OCI-LY3 (cell line): ENCODE data around the gene STIM1.

ENCODE experiments used
- CTCF ChIP-seq: fragments of 200-600, 300-600 bp; sonication (generic); IDR thresholded peaks from 2 replicates; pipeline ENCODE4 v1.5.1; 2014; ENCODE audit warnings: antibody characterized with exemption, low read length, low read depth
- EZH2phosphoT487 ChIP-seq: fragments of 200-600 bp; shearing (Covaris generic); IDR thresholded peaks from 2 replicates; pipeline ENCODE4 v1.6.1; 2018; ENCODE audit warnings: antibody characterized with exemption, mixed run types, low read depth

- TF ChIP-seq CTCF = no peak
- TF ChIP-seq EZH2phosphoT487 = no peak
Observed at GRCh38 chr11:3909901-3910300, 54.4 kb downstream of the STIM1 start.
